GM18517 (cell line): ENCODE measurements around the gene BCL2.

Source experiments
- ATAC-seq: cut with Tn5 transposase; IDR thresholded peaks from one replicate; pipeline ENCODE4 v1.9.1; 2021; ENCODE audit warnings: mild to moderate bottlenecking, moderate library complexity; ENCODE audit not compliant: unreplicated experiment

Gene BCL2

GRCh38 chr18:63187223-63187574 lies 132.4 kb downstream of the BCL2 start:
- ATAC-seq = no peak

DNA sequence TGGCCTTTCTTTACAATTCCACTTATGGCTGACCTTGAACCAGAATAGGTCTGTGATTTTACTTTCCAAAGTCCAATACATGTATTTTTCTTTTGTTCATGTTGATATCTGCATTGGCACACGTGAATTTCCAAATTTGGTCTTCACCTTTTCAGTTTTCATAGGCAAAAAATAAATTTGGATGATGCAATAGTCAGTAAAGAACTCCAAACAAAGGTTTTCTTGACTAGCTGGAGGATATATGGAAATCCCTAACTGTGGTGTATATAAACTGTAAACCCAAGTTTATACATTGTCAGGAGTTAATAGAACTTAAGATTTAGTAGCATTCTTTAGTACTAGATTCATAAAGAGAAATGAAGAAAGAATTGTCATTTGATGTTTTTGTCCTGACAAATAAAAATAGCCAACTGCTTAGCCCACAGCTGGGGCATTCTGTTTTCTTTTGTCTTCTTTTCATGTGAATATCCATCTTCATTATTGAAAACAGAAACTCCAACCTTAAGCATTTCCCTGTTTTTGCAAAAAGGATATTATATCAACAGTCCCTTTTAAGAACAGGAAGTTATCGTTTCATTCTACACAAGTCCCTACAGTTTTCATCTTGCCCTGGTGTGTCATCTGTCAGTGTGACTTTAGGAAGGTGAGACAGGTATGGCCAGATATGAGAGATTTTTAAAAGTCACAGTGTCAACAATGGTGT lies 132.9 kb downstream of the BCL2 start:
- ATAC-seq = no peak

- no peak for ATAC-seq
These were observed 133.6 kb downstream of the BCL2 start for GRCh38 chr18:63185984-63186383.

DNA sequence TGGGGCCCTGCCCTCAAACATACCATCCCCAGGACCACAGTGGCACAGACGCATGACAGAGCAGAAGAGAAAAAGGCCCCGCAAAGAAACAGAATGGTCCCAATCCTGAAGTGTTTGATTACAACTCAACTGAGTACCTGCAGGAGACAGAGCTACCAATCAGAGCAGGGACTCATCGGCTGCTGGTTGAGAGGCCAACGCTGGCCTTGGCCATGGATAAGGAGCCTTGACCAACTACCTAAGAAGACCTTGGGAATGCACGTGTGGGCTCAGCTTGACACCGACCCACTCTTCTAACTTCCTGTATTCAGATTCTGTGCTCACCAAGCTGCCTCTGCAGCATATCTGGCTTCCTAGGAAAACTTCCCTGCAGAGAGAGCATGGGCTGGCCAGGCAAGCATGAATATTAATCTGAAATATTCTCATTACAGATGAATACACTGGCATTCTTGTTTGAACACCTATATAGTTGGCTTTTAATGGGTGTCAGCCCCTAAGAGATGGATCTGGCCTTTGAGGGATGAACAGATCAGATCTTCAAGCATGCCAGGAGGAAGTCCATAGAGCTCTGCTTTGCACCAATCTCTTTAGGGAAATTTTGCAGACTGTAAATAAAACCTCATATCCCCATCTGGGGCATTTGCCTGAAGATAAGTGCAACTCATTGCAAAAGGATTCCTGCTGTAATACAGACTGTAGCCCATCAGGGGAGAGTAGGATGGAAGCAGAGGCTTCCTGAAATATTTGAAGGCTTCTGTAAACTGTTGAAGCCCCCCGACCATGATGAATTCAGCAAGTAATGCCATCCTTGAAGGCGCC lies 135.4 kb downstream of the BCL2 start:
- ATAC-seq = no peak

DNA sequence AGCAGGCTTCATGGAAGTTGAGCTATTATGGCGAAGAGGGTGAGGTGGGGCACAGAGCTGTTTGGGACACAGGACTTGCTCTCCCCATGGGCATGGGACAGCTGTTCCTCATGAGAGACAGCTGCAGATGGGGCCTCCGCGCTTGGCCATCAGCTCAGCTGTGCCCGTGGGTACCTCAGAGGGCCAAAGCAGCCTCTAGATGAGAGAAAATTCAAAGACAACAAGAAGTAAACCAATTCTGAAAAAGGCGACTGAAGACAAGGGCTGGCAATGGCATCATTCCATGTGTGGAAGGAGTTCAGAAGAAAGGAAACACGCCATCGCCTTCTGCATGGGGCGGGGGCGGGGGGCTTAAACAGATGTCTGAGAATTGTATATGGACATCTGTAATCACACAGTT lies 136.2 kb downstream of the BCL2 start:
- ATAC-seq = no peak

- no peak for ATAC-seq
These were observed 136.7 kb downstream of the BCL2 start for GRCh38 chr18:63182861-63183260.

- ATAC-seq = no peak
These were observed 137.2 kb downstream of the BCL2 start for GRCh38 chr18:63182310-63182772.

GRCh38 chr18:63181706-63182309 lies 137.8 kb downstream of the BCL2 start:
- no peak for ATAC-seq

DNA sequence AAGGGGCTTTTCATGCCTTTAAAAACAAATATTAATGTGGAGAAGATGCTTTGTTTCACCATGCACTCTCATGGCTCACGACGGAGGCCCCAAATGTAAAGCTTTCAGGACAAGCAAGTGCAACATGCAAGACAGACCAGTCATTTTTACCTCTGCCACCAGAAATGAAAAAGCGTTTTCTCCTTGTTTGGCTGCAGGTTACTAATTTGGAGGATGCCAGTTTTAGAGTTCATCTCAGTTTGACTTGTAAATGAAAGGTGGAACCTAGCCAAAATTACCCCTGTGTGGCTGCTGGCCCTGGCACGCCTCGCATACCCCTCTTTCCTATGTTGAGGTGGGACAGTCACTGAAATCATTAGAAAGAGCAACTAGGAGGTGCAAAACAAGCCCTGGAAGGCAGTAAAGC lies 138.6 kb downstream of the BCL2 start:
- peak; percentile 69 for ATAC-seq

- no peak for ATAC-seq
These were observed 139.2 kb downstream of the BCL2 start for GRCh38 chr18:63180321-63180720.

DNA sequence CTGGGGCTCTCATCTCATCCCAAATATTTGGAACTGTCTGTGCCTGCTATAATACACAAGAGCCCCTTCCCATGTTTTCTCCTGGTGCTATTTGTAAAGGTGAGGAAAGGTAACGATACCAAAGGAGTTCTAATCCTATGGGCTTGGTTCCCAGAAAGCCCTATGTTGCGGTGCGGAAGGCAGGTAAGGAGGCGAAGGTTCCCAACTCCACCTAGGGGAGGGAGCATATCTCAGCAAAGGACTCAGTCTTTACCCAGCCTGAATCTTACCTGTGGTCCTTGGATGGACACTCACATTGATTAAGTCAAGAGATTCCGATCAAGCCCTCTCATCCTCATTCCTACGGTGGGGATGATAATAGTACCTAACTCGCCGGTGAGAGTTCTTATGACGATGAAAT lies 140.1 kb downstream of the BCL2 start:
- ATAC-seq = no peak

- ATAC-seq = no peak
These were observed 140.6 kb downstream of the BCL2 start for GRCh38 chr18:63178971-63179370.

DNA sequence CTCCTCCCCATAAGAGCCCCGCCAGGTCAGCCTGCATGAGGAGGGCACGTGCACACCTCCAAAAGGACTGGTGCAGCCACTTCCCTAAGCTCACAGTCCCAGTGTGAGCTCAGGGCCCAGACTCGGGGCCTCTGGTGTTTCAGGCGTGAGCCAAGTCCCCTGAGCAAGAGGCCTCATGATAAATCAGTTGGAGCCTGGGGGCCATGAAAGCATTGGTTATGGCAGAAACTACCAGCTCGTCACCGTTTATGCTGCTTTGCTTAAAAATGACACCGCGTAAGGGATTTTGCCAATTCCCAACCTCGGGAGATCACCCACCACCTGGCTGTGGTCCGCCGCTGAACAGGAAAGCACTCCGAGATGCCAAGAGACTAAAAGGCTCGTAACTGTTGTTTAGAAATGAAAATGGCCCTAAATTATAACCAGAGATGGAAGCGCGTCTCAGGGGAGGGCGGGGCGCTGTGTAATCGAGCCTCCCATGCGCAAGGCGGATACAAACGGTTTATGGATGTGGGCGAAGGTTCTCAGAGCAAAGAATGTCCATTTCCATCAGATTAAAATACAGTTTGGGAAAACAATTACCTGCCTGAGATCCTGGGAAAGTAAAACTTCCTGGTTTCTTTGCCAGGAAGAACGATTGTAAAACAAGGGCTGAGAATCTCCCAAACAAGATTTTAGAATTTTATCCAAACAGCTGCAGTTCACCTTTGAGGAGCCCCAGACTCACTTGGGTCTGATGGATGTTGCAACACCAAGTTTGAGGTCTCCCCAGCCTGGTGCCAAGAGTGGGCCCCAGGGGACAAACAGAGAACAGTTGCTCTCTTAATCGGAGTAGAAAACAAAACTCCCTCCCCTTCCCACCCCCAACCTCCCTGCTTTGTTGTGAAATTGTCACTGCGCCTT lies 141.4 kb downstream of the BCL2 start:
- no peak for ATAC-seq

- no peak for ATAC-seq
These were observed 142.3 kb downstream of the BCL2 start for GRCh38 chr18:63177259-63177658.

- no peak for ATAC-seq
These were observed 144.3 kb downstream of the BCL2 start for GRCh38 chr18:63175264-63175663.

DNA sequence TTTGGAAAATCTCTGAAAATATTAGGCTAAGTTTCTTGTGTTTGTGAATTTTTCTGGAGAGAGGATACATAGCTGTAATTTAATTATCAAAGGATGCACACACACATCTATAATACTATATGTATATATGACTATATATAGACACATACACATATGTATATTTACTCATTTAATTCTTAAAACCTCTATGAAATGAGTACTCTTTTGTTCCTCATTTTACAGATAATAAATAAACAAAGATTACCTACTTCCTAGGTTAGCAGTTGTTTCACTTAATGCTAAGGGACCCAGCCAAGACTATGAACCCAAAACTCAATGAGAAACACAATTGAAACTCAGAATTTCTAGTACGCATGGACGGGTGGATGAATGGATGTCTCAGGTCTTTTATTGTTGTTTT lies 145.6 kb downstream of the BCL2 start:
- ATAC-seq = no peak

DNA sequence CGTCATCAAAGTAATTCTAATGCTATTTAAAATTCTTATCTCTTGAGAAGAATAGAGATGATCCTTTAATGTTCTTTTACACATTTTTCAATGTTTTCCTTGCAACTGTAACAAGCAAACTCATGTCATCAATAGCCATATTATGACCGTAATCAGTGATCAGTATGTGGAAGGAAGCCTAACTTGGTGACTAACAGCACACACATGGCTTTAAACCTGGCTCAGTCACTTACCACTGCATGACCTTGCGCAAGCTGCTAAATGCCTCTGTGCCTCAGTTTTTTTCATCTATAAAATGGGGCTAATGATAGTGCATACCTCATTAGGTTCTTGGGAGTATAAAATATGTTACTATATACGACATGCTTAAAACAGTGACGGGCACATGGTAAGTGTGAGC lies 149.7 kb downstream of the BCL2 start:
- no peak for ATAC-seq

DNA sequence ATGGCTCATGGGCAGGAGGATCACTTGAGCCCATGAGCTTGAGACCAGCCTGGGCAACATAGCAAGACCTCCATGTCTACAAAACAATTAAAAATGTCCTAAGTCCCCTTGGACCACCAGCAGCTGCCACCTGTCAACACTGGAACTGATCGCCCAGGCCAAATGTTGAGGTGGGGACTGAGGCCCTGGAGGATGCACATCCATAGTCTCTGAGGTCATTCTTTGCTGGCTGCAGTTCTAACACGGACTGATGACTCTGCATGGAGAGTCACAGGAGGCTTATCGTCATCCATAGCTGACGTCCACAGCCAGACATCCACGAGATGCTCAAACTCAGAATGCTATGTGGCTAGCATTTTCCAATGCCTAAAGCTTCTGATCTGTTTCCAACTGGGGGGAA lies 151.3 kb downstream of the BCL2 start:
- no peak for ATAC-seq

DNA sequence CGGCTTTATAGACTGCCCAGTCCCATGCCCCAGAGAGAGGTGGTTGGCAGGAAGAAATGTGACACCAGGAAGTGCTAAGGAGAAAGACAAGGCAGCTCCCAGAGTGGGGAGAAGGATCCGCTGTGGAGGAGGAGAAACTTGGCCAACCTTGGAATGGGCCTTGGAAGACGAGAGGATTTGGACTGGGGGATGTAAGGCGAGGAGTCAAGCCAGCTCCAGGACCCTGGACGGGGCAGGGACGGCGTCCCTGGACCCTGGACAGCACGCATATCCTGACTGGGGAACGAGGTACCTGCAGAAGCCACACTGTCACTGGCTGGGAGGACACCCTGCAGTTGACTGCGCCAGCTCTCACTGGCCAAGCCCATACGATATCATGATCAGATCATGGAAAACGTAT lies 153.4 kb downstream of the BCL2 start:
- ATAC-seq = no peak

GRCh38 chr18:63164396-63164795 lies 155.2 kb downstream of the BCL2 start:
- no peak for ATAC-seq
